GM19193 (cell line): Measurements from ENCODE around the gene CD59.

ENCODE experiments used
- POLR2A ChIP-seq: IDR thresholded peaks from 4 replicates; pipeline ENCODE4 v1.6.1; 2011; ENCODE audit not compliant: insufficient read depth, insufficient read length; ENCODE audit errors: extremely low read depth

Gene CD59

DNA sequence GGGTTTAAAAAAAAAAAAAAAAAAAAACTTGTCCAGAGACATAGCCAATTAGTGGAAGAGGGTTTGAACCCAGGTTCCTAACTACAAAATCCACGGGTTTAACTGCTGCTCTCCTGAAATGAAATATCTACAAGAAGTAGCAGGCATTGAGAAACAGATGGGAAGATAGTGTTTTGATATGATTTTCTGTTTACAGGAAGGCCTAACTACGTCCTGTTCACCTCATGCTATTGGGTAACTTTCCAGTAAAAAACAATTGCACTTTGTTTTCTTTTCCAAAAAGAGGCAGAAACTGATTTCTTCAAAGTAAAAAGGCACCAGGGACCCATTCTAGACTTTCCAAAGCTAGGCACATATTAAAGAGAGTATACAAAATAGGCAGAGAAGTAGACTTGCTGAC, 29.7 kb downstream of the CD59 start:
- no peak for TF ChIP-seq POLR2A

DNA sequence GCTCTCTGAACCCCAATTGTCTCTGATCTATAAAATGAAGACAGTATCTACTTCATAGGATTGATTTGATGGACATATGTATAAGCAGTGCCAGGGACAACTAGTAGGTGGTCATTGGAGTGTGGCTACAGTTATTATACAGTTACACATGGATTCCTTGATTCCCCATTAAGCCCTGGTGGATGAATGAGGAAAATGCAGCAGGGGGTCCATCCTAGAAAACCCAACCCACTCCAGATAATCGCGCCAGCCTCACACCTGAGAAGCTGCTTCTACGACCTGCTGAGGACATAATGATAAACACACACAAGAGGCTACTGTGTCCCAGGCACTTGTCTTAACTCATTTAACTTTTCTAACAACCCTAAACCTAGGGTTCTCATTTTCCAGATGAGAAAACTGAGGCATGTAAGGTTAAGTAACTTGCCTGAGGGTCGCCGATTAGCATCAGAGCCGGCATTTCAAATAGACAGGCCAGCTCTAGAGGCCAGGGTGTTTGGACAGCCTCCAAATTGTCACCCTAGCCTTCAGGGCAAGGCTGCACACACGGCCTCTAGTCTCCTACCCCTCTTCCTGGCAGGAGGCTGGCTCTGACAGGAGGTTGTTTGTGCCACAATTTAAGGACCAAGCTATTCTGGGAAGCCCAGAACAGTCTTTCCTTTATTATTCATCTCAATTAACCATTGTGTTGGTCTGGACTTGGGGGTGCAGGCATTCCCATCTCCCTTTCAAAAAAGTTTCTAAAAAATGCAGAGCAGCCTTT, 31.8 kb downstream of the CD59 start:
- TF ChIP-seq POLR2A: no peak

DNA sequence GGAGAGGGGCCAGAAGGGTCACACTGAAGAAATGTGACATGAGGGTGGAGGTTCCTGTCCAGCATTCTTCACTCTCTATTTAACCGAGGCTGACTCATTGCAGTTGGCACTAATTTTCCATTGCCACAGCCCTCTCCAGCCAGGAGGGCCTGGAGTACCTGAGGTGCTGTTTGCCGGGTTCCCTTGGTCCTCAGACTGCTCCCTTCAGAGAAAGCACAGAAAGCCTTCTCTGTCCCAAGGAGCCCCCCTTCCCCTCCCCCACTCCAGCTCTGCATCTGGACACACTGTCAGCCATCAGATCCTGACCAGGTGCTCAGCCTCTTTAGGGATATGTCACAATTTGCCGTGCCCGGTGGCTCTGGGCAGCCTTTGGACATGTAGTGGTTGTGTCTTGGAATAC, 32.4 kb downstream of the CD59 start:
- TF ChIP-seq POLR2A: no peak

DNA sequence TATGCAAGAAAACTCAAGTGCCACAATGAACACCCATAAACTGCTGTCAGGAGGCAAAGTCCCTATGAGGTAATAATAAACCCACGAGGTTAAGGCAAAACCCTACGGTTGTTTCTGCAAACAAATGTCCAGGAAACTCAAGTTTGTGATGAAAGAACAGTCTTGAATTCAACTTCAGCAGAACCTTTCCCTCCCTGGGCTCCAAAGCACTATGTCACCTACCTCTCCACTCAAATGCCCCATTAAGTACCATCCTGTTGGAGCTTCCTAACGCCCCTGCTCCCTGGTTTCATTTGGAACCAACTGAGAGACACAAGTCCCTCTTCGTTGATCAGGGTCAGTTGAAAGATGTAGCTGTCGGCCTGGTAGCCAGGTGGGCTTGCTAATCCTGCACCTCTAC, 33.0 kb downstream of the CD59 start:
- no peak for TF ChIP-seq POLR2A

DNA sequence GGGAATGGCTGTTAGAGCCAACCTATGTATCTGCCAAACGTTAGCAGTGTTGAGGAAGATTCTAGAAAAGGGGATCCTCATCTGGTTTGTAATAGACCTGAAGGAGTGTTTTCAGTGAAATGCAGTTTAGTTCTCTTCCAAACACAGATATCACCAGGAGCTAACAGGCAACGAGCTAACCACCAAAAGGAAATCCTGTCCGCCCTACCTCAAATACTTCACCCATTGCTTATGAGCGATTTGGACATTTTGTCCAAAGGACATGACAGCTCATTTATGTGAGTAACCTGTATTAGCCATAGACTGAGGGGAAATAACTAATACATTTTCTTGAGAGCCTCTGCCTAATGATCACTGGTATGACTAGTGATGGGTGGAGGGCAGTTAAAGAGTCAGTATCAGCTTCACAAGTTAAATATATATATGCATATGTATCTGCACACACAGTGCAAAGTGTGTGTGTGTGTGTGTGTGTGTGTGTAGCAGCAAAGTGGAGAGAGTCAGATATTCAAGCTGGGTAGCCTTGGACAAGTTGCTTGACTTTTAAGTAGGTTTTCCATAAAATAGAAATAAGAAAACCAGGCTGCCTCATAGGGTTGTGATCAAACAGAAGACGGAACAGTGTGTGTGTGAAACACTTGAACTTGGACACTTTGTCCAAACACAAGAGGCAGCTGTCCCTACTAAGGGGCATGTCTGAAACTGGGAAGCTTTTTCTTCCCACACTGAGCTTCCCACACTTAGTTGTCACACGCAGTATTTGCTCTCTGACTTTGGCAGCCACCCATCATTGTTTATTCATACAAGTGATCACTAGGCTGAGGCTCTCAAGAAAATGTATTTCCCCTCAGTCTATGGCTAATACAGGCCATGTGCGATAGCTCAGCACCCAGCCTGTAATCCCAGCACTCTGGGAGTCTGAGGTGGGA, 34.7 kb downstream of the CD59 start:
- TF ChIP-seq POLR2A: no peak

DNA sequence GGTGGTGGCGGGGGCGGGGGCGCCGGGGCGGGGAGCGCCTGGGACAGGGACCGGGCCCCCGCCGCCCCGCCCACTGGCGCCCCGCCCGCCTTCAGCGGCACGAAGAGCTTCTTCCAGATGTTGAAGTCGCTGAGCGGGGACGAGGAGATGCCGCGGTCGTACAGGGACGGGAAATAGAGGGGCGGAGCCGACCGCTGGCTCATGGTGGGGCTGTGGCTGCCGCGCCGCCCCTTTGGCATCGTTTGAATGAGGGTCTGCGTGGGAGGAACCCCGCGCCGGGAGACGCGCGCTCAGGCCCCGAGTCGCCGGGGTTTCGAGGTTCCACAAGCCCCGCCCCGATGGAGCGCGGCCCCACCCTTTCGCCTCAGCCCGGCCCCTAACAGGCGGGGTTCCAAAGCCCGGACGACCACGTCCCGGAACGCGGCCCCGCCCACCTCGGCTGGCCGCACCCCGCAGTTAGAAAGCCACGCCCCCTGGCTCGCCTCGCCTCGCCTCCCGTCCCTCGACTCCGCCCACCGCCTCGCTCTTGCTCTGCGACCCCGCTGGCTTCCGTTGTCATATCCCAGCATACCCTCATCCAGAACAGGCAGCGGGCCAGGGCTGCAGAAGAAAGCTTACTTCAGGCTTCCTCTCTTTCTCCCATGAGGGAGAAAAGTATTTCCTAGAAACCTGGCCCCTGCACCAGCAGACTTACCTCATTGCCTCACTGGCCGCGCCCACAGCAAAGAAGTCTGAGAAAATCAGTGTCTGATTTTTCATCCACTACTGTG, 35.5 kb downstream of the CD59 start, which contains the start of gene C11orf91:
TSS of gene C11orf91 (minus strand) at position 325 of the 770 bp plus-strand sequence. CDS start at position 239, 86 bp downstream.
- TF ChIP-seq POLR2A: no peak

DNA sequence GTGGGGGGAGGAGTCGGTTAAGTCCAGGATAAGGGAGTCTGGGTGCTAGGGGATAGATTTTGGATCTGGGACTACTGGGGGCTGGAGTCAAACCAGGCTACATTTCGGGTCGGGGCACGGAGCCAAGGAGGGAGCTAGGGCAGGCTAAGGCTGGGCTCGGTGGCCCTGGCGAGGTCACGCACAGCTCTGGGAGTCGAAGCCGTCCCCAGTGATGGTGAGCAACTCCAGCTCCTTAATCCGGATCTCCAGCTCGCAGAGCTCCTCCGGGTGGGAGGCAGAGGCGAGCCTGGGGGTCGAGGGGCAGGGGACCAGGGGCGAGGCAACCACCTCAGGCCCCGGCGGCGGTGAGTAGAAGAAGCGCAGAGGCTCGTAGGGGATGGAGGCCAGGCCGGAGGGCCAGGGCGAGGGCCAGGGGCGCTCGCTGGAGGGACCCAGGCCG, 36.1 kb downstream of the CD59 start:
- no peak for TF ChIP-seq POLR2A

DNA sequence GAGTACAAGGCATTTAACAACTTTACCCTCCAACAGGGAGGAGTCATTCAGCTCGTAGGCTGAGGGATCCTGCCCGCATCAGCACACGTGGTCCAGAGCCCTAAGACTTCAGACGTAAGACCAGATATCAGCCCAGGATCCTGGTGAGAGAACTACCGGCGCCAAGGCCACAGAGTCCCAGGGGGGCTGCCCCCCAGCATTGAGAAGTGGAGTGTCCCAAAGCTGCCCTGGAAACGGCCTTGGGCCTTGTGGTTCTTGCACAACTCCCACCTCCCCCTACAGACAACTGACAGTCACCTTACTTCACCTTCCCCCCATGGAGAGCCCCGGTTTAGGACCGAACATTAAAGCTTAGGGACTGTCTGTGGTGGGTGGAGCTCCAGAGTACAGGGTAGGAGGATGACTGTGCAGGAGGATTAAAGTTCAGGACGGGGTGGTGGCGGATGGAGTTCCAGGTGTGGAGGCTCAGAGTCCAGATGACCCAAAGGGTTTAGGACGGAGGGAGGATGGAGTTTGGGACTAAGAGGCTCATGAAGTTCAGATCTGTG, 36.6 kb downstream of the CD59 start:
- TF ChIP-seq POLR2A: no peak

DNA sequence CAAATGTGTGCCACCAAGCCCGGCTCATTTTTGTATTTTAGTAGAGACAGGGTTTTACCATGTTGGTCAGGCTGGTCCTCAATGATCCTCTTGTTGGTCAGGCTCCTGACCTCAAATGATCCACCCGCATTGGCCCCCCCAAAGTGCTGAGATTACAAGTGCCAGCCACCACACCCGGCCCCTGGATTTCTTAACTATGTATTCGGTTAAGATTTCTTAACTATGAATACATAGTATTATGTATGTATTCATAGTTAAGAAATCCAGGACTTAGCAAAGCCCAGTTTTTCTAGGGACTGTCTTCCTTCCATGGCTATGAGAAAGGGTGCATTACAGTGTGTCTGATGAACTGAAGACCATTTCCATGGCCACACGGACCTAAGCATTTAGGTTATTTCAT, 37.3 kb downstream of the CD59 start:
- no peak for TF ChIP-seq POLR2A

DNA sequence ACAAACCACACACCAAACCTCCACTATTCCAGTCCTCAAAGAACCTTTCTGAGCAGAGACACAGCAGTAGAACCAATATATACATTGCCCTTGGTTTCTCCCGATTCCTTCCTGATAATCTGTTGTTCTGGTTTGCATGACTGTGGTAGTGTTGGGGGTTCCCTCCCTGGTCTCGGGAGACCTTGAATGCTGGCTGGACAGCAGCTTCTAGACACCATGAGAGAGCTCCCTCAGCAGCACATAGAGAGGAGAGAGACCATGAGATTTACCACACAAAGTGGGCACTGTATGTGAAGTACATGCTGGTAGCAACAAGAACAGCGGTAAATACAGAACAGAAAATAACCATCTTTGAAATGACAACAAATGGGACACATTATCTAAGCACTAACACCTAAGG, 38.2 kb downstream of the CD59 start:
- TF ChIP-seq POLR2A: no peak

DNA sequence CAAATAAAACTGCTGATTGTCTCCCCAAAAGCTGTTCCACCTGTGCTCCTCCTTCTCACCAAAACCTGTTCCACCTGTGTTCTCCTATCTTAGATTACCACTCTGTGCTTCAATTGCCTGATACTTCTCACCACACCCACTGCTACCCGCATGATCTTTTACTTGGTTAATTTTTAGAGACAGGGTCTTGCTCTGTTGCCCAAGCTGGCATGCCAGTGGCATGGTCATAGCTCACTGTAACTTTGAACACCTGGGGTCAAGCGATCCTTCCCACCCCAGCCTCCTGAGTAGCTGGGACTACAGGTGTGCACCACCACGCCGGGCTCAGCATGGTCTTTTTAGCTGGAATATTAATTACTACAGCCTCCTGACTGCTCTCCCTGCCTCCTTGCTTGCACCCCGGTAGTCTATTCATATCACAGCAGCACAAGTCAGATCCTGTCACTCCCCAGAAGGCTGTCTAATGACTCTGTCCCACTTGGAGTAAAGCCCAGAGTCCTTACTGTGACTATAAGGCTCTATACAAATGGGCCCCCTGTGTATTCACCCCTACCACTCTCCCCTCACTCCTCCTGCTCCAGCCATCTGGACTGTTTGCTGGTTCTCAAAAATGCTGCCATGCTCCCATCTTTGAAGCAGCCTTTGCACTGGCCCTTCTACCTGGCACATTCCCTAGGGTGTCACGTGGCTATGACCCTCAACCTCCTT, 39.1 kb downstream of the CD59 start:
- no peak for TF ChIP-seq POLR2A

DNA sequence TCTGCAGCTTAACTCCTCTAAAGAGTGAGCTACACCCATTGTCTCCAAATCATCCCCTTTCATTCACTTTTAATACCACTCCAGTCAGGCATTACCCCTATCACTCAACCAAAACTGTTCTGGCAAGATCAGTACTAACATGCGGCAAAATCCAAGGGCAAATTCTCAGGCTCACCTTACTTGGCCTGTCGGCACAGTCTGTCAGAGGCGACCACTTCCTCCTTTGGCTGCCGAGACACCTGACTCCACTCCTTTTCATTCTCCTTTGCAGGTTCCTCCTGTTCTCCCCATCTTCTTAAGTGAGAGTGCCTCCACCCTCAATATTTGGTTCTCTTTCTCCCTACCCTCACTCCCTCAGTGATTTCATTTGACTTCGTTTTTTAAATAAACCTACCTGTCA, 39.8 kb downstream of the CD59 start:
- TF ChIP-seq POLR2A: no peak

DNA sequence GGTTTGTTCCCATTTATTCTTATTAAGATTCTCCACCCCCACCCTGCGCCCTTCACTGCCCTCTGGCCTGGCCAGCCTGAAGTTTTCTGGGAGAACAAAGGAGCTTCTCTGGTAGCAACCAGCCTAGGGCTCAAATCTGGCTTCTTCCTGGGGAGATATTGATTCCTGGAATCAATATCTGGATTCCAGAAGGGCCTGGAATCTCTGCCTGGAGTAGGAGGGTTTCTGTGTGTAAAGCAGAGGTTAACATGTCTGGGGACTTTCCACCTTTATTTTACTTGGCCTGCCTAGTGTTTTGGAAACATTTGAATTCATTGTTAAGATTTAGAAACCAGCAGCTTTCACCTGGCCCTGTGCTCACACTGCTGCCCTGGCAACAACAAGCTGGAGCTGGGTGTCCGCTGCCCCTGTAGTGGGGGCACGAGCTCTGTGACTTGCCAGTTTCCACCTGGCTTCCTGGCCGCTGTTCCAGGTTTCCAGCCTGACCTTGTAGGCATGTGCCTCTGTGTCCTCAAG, 41.1 kb downstream of the CD59 start:
- no peak for TF ChIP-seq POLR2A
